ENCODE measurements around the gene INPP1.

DNA sequence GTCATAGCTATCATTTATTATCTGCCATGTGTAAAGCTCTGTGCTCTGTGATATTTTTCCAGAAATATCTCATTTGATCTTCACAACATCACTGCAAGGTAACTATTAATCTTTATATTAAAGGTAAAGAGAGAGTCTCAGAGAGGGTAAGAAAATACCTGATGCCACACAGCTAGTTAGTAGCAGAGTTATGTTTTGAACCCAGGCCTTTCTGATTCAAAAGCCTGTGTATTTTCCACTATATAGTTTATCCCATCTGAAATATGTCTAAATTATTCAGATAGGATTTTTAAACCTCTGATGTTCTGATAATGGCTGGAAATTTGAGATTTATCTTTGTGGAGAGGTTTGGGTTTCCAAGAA, 10.1 kb downstream of the INPP1 start:
- TF ChIP-seq RARB (CRISPR knock-in tag; IDR thresholded peaks at IDR 0.05) = no peak
- TF ChIP-seq ZFP3 (CRISPR knock-in tag; IDR thresholded peaks at IDR 0.05) = no peak
- TF ChIP-seq ARNTL (CRISPR knock-in tag; IDR thresholded peaks at IDR 0.05; ENCODE audit: borderline replicate concordance, low read depth) = no peak
- TF ChIP-seq, protein P1, sequence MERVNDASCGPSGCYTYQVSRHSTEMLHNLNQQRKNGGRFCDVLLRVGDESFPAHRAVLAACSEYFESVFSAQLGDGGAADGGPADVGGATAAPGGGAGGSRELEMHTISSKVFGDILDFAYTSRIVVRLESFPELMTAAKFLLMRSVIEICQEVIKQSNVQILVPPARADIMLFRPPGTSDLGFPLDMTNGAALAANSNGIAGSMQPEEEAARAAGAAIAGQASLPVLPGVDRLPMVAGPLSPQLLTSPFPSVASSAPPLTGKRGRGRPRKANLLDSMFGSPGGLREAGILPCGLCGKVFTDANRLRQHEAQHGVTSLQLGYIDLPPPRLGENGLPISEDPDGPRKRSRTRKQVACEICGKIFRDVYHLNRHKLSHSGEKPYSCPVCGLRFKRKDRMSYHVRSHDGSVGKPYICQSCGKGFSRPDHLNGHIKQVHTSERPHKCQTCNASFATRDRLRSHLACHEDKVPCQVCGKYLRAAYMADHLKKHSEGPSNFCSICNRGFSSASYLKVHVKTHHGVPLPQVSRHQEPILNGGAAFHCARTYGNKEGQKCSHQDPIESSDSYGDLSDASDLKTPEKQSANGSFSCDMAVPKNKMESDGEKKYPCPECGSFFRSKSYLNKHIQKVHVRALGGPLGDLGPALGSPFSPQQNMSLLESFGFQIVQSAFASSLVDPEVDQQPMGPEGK (CRISPR knock-in tag; IDR thresholded peaks at IDR 0.05; ENCODE audit: borderline replicate concordance) = no peak
- TF ChIP-seq, protein P2, sequence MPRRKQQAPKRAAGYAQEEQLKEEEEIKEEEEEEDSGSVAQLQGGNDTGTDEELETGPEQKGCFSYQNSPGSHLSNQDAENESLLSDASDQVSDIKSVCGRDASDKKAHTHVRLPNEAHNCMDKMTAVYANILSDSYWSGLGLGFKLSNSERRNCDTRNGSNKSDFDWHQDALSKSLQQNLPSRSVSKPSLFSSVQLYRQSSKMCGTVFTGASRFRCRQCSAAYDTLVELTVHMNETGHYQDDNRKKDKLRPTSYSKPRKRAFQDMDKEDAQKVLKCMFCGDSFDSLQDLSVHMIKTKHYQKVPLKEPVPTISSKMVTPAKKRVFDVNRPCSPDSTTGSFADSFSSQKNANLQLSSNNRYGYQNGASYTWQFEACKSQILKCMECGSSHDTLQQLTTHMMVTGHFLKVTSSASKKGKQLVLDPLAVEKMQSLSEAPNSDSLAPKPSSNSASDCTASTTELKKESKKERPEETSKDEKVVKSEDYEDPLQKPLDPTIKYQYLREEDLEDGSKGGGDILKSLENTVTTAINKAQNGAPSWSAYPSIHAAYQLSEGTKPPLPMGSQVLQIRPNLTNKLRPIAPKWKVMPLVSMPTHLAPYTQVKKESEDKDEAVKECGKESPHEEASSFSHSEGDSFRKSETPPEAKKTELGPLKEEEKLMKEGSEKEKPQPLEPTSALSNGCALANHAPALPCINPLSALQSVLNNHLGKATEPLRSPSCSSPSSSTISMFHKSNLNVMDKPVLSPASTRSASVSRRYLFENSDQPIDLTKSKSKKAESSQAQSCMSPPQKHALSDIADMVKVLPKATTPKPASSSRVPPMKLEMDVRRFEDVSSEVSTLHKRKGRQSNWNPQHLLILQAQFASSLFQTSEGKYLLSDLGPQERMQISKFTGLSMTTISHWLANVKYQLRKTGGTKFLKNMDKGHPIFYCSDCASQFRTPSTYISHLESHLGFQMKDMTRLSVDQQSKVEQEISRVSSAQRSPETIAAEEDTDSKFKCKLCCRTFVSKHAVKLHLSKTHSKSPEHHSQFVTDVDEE (CRISPR knock-in tag; IDR thresholded peaks at IDR 0.05) = no peak
- no peak for TF ChIP-seq OSR1 (CRISPR knock-in tag; IDR thresholded peaks at IDR 0.05)
- no peak for TF ChIP-seq ZFP30 (CRISPR knock-in tag; IDR thresholded peaks at IDR 0.05)
- no peak for TF ChIP-seq TOX (CRISPR knock-in tag; IDR thresholded peaks at IDR 0.05; ENCODE audit: borderline replicate concordance)
